ENCODE results near the gene SLC11A2.

DNA sequence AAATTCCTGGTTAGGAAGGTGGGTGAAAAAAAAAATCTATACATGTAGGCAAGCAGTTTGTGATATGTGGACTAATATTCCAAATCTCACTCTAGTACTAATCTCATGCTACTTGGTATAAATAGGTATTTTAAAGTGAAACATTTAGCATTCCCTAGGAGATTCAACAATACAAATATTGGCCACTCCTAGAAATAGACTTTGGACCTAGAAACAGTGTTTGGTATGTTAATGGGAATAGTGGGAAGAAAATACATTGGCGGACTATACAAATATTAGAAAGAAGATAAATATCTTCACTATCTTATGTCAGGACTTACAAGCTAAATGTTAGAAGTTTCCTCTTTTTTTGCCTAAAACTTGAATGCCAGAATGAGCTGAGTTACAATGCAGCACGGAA lies 45.6 kb downstream of the SLC11A2 start:
- no peak for TF ChIP-seq ZNF707 (CRISPR knock-in tag; conservative IDR thresholded peaks at IDR 0.05)
- TF ChIP-seq, protein P1, sequence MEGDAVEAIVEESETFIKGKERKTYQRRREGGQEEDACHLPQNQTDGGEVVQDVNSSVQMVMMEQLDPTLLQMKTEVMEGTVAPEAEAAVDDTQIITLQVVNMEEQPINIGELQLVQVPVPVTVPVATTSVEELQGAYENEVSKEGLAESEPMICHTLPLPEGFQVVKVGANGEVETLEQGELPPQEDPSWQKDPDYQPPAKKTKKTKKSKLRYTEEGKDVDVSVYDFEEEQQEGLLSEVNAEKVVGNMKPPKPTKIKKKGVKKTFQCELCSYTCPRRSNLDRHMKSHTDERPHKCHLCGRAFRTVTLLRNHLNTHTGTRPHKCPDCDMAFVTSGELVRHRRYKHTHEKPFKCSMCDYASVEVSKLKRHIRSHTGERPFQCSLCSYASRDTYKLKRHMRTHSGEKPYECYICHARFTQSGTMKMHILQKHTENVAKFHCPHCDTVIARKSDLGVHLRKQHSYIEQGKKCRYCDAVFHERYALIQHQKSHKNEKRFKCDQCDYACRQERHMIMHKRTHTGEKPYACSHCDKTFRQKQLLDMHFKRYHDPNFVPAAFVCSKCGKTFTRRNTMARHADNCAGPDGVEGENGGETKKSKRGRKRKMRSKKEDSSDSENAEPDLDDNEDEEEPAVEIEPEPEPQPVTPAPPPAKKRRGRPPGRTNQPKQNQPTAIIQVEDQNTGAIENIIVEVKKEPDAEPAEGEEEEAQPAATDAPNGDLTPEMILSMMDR (IDR thresholded peaks at IDR 0.05 in 2 of 3, conservative IDR thresholded peaks at IDR 0.05 in 1 of 3; ENCODE audit: insufficient read depth in 2 of 3, low read depth in 1 of 3, low read length in 3 of 3) = no peak
- TF ChIP-seq MEF2A (IDR thresholded peaks at IDR 0.05; ENCODE audit: control insufficient read depth, low read depth, low read length) = no peak
